COR-L47 (cell line): Measurements from ENCODE around the gene MAPKAPK3.

Experiments
- DNase-seq: peaks from one replicate; lab custom pipeline; 2025; lab: John Stamatoyannopoulos, UW

Gene MAPKAPK3

GRCh38 chr3:50627407-50628051 is 10.6 kb downstream of the MAPKAPK3 start:
- DNase-seq: no peak

- no peak for DNase-seq
Observed at GRCh38 chr3:50628601-50629000, 11.7 kb downstream of the MAPKAPK3 start.

GRCh38 chr3:50630394-50630793 is 13.4 kb downstream of the MAPKAPK3 start:
- no peak for DNase-seq

- DNase-seq: peak; percentile 54
Observed at GRCh38 chr3:50630877-50631276, 13.9 kb downstream of the MAPKAPK3 start.

GRCh38 chr3:50632450-50632849 is 15.5 kb downstream of the MAPKAPK3 start:
- no peak for DNase-seq

- no peak for DNase-seq
Observed at GRCh38 chr3:50633230-50633790, 16.4 kb downstream of the MAPKAPK3 start.

GRCh38 chr3:50635066-50635465 is 18.1 kb downstream of the MAPKAPK3 start:
- DNase-seq: no peak

- no peak for DNase-seq
Observed at GRCh38 chr3:50637011-50637410, 20.1 kb downstream of the MAPKAPK3 start.

- DNase-seq: no peak
Observed at GRCh38 chr3:50637945-50638344, 21.0 kb downstream of the MAPKAPK3 start.

- DNase-seq: no peak
Observed at GRCh38 chr3:50639055-50639494, 22.1 kb downstream of the MAPKAPK3 start.

- no peak for DNase-seq
Observed at GRCh38 chr3:50642382-50642781, 25.4 kb downstream of the MAPKAPK3 start.

- no peak for DNase-seq
Observed at GRCh38 chr3:50644561-50644960, 27.6 kb downstream of the MAPKAPK3 start.

GRCh38 chr3:50645378-50645777 is 28.4 kb downstream of the MAPKAPK3 start:
- no peak for DNase-seq

- no peak for DNase-seq
Observed at GRCh38 chr3:50648313-50648712, 31.4 kb downstream of the MAPKAPK3 start.

- no peak for DNase-seq
Observed at GRCh38 chr3:50648944-50649343, 32.0 kb downstream of the MAPKAPK3 start.

GRCh38 chr3:50649451-50649931 is 32.5 kb downstream of the MAPKAPK3 start:
- no peak for DNase-seq

GRCh38 chr3:50650018-50650417 is 33.1 kb downstream of the MAPKAPK3 start:
- no peak for DNase-seq

GRCh38 chr3:50651445-50651844 is 34.5 kb downstream of the MAPKAPK3 start:
- DNase-seq: no peak

GRCh38 chr3:50651920-50652529 is 35.1 kb downstream of the MAPKAPK3 start:
- DNase-seq: no peak

GRCh38 chr3:50652709-50653108 is 35.8 kb downstream of the MAPKAPK3 start:
- no peak for DNase-seq

- DNase-seq: no peak
Observed at GRCh38 chr3:50653937-50654595, 37.1 kb downstream of the MAPKAPK3 start.

GRCh38 chr3:50655009-50655830 is 38.3 kb downstream of the MAPKAPK3 start:
- DNase-seq: no peak
